HEK293 (cell line): ENCODE measurements around the gene MTCH1.

ENCODE experiments used
- CTCF ChIA-PET: fragments of 350-600 bp; formaldehyde crosslinking; extraction: SDS; loops from one replicate; lab custom pipeline; 2021; ENCODE audit warnings: antibody characterized with exemption; lab: Yijun Ruan, JAX
- POLR2A ChIA-PET: fragments of 300-600 bp; formaldehyde crosslinking; extraction: SDS; loops from one replicate; lab custom pipeline; 2020; ENCODE audit warnings: antibody characterized with exemption, inconsistent platforms; lab: Yijun Ruan, JAX
- H3K27ac ChIP-seq: fragments of 200-500 bp; sonication (Bioruptor generic); 2 replicates; pipeline ENCODE4 v1.5.1; 2014; ENCODE audit warnings: low read depth, low read length, control low read depth, inconsistent platforms; ENCODE audit errors: extremely low read depth
- H3K36me3 ChIP-seq, 2 experiments: fragments of 200-500 bp in 1 of 2; sonication (Bioruptor generic) in 1 of 2; 1 replicate in 1 of 2; 2 replicates in 1 of 2; pipeline ENCODE4 v1.5.1; 2014 to 2017; ENCODE audit warnings: inconsistent platforms in 2 of 2, low read length in 2 of 2; ENCODE audit not compliant: control insufficient read depth in 2 of 2, insufficient read depth in 1 of 2
- H3K4me1 ChIP-seq: fragments of 200-500 bp; sonication (Bioruptor generic); 2 replicates; pipeline ENCODE4 v1.5.1; 2014; ENCODE audit warnings: mild to moderate bottlenecking, low read length, inconsistent platforms; ENCODE audit not compliant: control insufficient read depth, insufficient read depth
- H3K4me3 ChIP-seq: 2 replicates; pipeline ENCODE4 v1.5.1; 2011; ENCODE audit warnings: low read depth, mild to moderate bottlenecking, control low read depth, low read length, moderate library complexity
- H3K9me3 ChIP-seq: fragments of 200-500 bp; sonication (Bioruptor generic); 2 replicates; pipeline ENCODE4 v1.5.1; 2014; ENCODE audit warnings: low read depth, low read length, inconsistent platforms; ENCODE audit not compliant: control insufficient read depth, insufficient read depth
- ATF2 ChIP-seq: fragments of 450-650 bp; formaldehyde crosslinking; IDR thresholded peaks from 2 replicates; pipeline ENCODE4 v1.5.1; 2016; ENCODE audit warnings: missing biosample characterization, missing genetic modification characterization, low read depth
- HOXC10 ChIP-seq: sonication (generic); formaldehyde crosslinking; IDR thresholded peaks from 2 replicates; pipeline ENCODE4 v1.8.1; 2023; ENCODE audit warnings: mild to moderate bottlenecking, missing genetic modification reagents
- SALL2 ChIP-seq: fragments of 450-650 bp; formaldehyde crosslinking; IDR thresholded peaks from 2 replicates; pipeline ENCODE4 v1.5.0; 2017; ENCODE audit warnings: missing biosample characterization, mild to moderate bottlenecking, missing genetic modification characterization, borderline replicate concordance
- TCF7L2 ChIP-seq: IDR thresholded peaks from 2 replicates; pipeline ENCODE4 v1.6.1; 2011; ENCODE audit warnings: low read depth, mild to moderate bottlenecking, inconsistent platforms, low read length, moderate library complexity, borderline replicate concordance
- TRIM28 ChIP-seq: IDR thresholded peaks from 2 replicates; pipeline ENCODE4 v1.6.1; 2011; ENCODE audit warnings: low read length, control low read depth, borderline replicate concordance
- ZFHX2 ChIP-seq: fragments of 450-650 bp; formaldehyde crosslinking; conservative IDR thresholded peaks from 2 replicates; pipeline ENCODE4 v1.5.1; 2016; ENCODE audit warnings: missing biosample characterization, missing genetic modification characterization
- ZFP41 ChIP-seq: fragments of 450-650 bp; formaldehyde crosslinking; IDR thresholded peaks from 2 replicates; pipeline ENCODE4 v1.5.1; 2016; ENCODE audit warnings: missing biosample characterization, missing genetic modification characterization, borderline replicate concordance
- ZNF132 ChIP-seq: fragments of 450-650 bp; formaldehyde crosslinking; IDR thresholded peaks from 2 replicates; pipeline ENCODE4 v1.5.1; 2017; ENCODE audit warnings: missing biosample characterization, missing genetic modification characterization, borderline replicate concordance
- ZNF18 ChIP-seq: fragments of 450-650 bp; formaldehyde crosslinking; IDR thresholded peaks from 2 replicates; pipeline ENCODE4 v1.5.1; 2016; ENCODE audit warnings: missing biosample characterization, missing genetic modification characterization
- ZNF341 ChIP-seq: fragments of 450-650 bp; formaldehyde crosslinking; IDR thresholded peaks from 2 replicates; pipeline ENCODE4; 2016; ENCODE audit warnings: low read depth, missing biosample characterization, missing genetic modification characterization
- ZNF416 ChIP-seq: fragments of 450-650 bp; formaldehyde crosslinking; IDR thresholded peaks from 2 replicates; pipeline ENCODE4 v1.5.1; 2016; ENCODE audit warnings: missing biosample characterization, missing genetic modification characterization
- ZNF518A ChIP-seq: fragments of 450-650 bp; formaldehyde crosslinking; conservative IDR thresholded peaks from 2 replicates; pipeline ENCODE4 v1.5.1; 2016; ENCODE audit warnings: low read depth, missing biosample characterization, missing genetic modification characterization
- ZNF571 ChIP-seq: fragments of 450-650 bp; formaldehyde crosslinking; IDR thresholded peaks from 2 replicates; pipeline ENCODE4 v1.5.0; 2017; ENCODE audit warnings: missing biosample characterization, missing genetic modification characterization
- ZNF610 ChIP-seq: fragments of 450-650 bp; formaldehyde crosslinking; IDR thresholded peaks from 2 replicates; pipeline ENCODE4 v1.5.1; 2016; ENCODE audit warnings: missing biosample characterization, missing genetic modification characterization, borderline replicate concordance
- ZNF621 ChIP-seq: fragments of 450-650 bp; formaldehyde crosslinking; IDR thresholded peaks from 2 replicates; pipeline ENCODE4 v1.5.1; 2017; ENCODE audit warnings: missing biosample characterization, missing genetic modification characterization
- ZNF624 ChIP-seq: fragments of 450-650 bp; formaldehyde crosslinking; IDR thresholded peaks from 2 replicates; pipeline ENCODE4 v1.5.1; 2017; ENCODE audit warnings: missing biosample characterization, missing genetic modification characterization
- ZNF677 ChIP-seq: fragments of 450-650 bp; IDR thresholded peaks from 2 replicates; pipeline ENCODE4 v1.5.0; 2018; ENCODE audit warnings: missing biosample characterization, mild to moderate bottlenecking, missing genetic modification characterization, moderate library complexity
- ZXDB ChIP-seq: fragments of 450-650 bp; formaldehyde crosslinking; IDR thresholded peaks from 2 replicates; pipeline ENCODE4 v1.5.1; 2016; ENCODE audit warnings: missing biosample characterization, missing genetic modification characterization
- TF ChIP-seq, protein P1 (sequence below): fragments of 450-650 bp; formaldehyde crosslinking; IDR thresholded peaks from 2 replicates; pipeline ENCODE4 v1.5.1; 2016; ENCODE audit warnings: missing biosample characterization, missing genetic modification characterization
- TF ChIP-seq, protein P2 (sequence below): fragments of 450-650 bp; formaldehyde crosslinking; IDR thresholded peaks from 2 replicates; pipeline ENCODE4 v1.5.1; 2017; ENCODE audit warnings: missing biosample characterization, missing genetic modification characterization
- TF ChIP-seq, protein P3 (sequence below): fragments of 450-650 bp; formaldehyde crosslinking; IDR thresholded peaks from 2 replicates; pipeline ENCODE4 v1.5.1; 2016; ENCODE audit warnings: missing biosample characterization, missing genetic modification characterization

The MTCH1 gene

DNA sequence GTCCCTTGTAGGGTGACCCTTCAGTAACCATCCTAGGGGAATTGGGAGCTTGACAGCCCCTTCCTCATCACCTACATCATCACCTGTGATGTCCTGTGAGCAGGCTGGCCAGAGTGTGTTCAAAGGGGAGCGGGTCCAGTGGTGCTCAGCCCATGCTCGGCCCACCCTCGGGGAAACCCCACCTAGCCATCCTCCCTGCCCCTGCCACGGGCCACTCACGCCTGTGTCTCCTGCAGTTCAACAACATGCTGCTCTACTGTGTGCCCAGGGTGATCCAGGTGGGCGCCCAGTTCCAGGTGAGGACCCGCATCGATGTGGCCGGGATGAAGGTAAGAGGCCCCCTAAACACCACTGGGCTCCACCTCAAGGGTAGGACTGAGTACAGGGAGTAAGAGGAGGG, 29.5 kb upstream of the MTCH1 start:
- TF ChIP-seq TRIM28 (no peak), ZNF624 (tag by site-specific recombination) (no peak), ZNF18 (tag by site-specific recombination) (no peak), ZNF132 (tag by site-specific recombination) (no peak), TCF7L2 (no peak), HOXC10 (no peak), ZXDB (tag by site-specific recombination) (no peak), ZNF610 (tag by site-specific recombination) (no peak), SALL2 (tag by site-specific recombination) (no peak)
- TF ChIP-seq, protein P1, sequence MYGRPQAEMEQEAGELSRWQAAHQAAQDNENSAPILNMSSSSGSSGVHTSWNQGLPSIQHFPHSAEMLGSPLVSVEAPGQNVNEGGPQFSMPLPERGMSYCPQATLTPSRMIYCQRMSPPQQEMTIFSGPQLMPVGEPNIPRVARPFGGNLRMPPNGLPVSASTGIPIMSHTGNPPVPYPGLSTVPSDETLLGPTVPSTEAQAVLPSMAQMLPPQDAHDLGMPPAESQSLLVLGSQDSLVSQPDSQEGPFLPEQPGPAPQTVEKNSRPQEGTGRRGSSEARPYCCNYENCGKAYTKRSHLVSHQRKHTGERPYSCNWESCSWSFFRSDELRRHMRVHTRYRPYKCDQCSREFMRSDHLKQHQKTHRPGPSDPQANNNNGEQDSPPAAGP: no peak
- TF ChIP-seq, protein P2, sequence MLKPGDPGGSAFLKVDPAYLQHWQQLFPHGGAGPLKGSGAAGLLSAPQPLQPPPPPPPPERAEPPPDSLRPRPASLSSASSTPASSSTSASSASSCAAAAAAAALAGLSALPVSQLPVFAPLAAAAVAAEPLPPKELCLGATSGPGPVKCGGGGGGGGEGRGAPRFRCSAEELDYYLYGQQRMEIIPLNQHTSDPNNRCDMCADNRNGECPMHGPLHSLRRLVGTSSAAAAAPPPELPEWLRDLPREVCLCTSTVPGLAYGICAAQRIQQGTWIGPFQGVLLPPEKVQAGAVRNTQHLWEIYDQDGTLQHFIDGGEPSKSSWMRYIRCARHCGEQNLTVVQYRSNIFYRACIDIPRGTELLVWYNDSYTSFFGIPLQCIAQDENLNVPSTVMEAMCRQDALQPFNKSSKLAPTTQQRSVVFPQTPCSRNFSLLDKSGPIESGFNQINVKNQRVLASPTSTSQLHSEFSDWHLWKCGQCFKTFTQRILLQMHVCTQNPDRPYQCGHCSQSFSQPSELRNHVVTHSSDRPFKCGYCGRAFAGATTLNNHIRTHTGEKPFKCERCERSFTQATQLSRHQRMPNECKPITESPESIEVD (tag by site-specific recombination): no peak
- CTCF ChIA-PET: interaction anchor here (0.5 to 18.3 kb wide), 13 partner anchors 14 to 1098 kb away, joined by 3 to 845 read pairs (median 4); partner anchors contain the start of genes C6orf89 and PPIL1
- no peak overlapping the region for H3K4me3 ChIP-seq
- H3K9me3 ChIP-seq: no peaks in the 10 kb centered on the region
- POLR2A ChIA-PET: interaction anchor here (1.5 kb wide), 1 partner anchor 8 kb away, joined by 3 read pairs; no protein-coding TSS in a partner anchor
- H3K36me3 ChIP-seq: no peaks in the 10 kb centered on the region
- peaks cover 3% of the 10 kb centered on the region; the same call in 1 of the 2 replicates for H3K4me1 ChIP-seq
- no peak overlapping the region for H3K27ac ChIP-seq

GRCh38 chr6:37014667-37015066, 28.7 kb upstream of the MTCH1 start:
- ChIA-PET POLR2A (no interaction called here), CTCF (interaction anchor here (1.7 to 18.3 kb wide), 4 partner anchors 135 to 247 kb away, joined by 6 to 845 read pairs (median 227); partner anchors contain the start of genes C6orf89 and PPIL1)
- Histone ChIP-seq H3K4me1 (peaks cover 3% of the 10 kb centered on the region; the same call in 1 of the 2 replicates), H3K27ac (no peak overlapping the region), H3K36me3 (no peaks in the 10 kb centered on the region), H3K4me3 (no peak overlapping the region), H3K9me3 (no peaks in the 10 kb centered on the region)
- TF ChIP-seq ZNF518A (tag by site-specific recombination) (no peak), ZNF621 (tag by site-specific recombination) (no peak), ZNF677 (no peak), SALL2 (tag by site-specific recombination) (no peak), ZNF416 (no peak), ZNF341 (tag by site-specific recombination) (no peak), ZNF571 (tag by site-specific recombination) (no peak), ZFHX2 (tag by site-specific recombination) (no peak), ZFP41 (no peak), ATF2 (tag by site-specific recombination) (no peak)
- TF ChIP-seq, protein P3, sequence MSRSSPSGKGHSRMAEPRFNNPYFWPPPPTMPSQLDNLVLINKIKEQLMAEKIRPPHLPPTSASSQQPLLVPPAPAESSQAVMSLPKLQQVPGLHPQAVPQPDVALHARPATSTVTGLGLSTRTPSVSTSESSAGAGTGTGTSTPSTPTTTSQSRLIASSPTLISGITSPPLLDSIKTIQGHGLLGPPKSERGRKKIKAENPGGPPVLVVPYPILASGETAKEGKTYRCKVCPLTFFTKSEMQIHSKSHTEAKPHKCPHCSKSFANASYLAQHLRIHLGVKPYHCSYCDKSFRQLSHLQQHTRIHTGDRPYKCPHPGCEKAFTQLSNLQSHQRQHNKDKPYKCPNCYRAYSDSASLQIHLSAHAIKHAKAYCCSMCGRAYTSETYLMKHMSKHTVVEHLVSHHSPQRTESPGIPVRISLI: no peak
